ENCODE measurements around the gene CEP57L1.

The CEP57L1 gene

DNA sequence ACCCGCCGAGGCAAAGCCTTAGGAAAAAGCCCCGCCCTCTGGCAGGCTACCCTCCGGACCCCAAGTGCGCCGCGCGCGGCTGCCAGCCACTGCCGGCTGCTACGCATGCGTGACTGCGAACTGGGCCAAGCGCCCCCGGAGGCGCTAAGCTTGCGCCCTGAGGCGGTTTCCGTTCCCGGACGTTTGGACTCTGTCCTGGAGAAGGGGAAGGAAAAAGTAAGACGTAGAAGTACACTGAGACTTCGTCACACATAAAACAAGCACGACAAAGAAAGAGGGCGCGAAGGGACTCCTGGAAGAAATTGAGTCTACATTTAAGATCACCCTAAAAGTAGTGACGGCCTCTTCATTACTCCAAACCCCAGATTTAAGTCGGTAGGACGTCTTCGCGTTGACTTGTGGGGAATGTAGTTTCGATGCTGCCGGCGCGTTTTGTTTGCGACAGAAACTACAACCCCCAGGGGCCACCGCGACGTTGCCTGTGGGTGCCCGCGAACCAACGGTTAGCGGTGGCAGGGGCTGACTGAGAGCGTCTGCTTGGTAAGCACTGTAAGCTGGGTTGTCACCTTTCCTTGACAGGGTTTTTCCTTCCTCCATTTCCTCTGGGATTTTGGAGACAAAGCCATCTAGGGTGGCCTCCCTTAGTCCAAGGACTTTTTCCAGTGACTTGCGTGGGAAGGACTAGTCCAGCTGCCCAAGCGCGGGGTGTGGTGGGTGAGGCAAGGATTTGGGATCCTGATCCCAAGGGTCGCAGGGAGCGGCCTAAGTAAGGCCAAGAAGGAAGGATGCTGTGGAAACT is at the start of gene CEP57L1:
CEP57L1 (plus strand) TSS at position 472 of the 799 bp plus-strand sequence. CDS start 49,715 bp downstream, outside the sequence.
- peak; percentile 92 for DNase-seq (ENCODE audit: extremely low read depth, low read depth)
- TF ChIP-seq CTCF (IDR thresholded peaks at IDR 0.05; ENCODE audit: low read depth, low read length) = peak; percentile 12

DNA sequence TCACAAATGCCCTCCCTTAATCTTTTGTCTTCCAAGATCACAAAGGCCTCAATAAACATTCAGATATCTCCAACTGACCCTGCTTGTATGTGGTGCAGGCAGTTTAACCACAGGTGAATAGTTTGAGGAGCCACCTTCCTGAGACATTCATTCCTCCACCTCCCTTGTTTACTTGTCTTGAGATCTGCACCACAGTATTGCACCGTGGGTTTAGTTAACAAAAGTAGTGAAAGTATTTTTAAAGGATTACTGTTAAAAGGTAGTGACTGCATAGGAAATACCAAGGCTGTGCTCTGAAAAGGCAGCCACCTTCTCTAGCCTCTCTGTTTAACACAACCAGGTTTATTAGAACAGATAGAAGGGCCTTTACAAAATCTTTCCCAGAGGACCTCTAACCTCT is 47.1 kb upstream of the CEP57L1 start:
- no peak for DNase-seq (ENCODE audit: extremely low read depth, low read depth)
- no peak for TF ChIP-seq CTCF (IDR thresholded peaks at IDR 0.05; ENCODE audit: low read depth, low read length)

GRCh38 chr6:109048670-109049415 is 46.5 kb upstream of the CEP57L1 start:
- no peak for TF ChIP-seq CTCF (IDR thresholded peaks at IDR 0.05; ENCODE audit: low read depth, low read length)
- DNase-seq (ENCODE audit: extremely low read depth, low read depth) = no peak

DNA sequence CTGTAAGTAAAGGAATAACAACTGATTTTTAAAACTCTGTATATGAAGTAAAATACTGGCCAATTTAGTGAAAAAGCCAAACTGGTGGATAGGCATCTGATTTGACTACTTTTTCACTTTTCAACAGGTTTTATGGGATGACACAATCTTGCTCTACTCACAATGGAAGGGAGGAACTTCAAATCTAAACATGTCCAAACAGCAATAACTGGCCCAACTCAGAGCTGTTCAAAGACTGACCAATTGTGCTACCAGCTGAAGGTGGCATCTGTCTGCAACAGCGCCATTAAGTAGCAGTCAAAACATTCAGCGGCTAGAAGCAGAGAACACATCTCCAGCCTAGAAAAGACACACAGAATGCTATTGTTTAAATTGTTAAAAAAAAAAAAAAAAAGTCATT is 45.3 kb upstream of the CEP57L1 start:
- no peak for DNase-seq (ENCODE audit: extremely low read depth, low read depth)
- no peak for TF ChIP-seq CTCF (IDR thresholded peaks at IDR 0.05; ENCODE audit: low read depth, low read length)

- no peak for DNase-seq (ENCODE audit: extremely low read depth, low read depth)
These were observed 44.7 kb upstream of the CEP57L1 start for GRCh38 chr6:109050447-109051102.

DNA sequence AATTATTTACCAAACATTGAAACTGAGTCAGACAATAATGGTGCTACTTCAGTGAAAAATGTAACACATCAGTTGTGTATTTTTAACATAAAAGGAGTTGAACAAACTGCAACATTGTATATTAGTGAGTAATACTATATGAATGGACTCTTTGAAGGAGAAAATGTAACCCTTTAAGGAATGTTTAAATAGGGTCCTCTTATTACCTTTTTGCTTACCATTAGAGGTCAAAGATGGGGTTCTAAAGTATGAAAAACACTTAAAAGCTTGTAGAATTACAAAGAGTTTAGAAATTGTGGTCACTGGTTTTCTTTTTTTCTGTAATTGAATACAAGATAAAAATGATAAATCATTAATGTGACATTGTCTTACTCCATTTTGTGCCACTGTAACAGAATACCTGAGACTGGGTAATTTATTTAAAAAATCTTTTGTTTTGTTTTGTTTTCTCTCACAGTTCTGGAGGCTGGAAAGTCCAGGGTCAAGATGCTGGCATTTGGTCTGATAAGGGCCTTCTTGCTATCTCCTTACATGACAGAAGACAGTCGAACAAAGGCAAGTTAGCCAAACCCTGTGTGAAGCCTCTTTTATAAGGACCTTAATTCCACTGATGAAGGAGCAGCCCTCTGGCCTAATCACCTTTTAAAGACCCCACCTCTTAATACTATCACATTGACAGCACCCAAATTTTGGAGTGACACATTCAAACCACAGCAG is 43.8 kb upstream of the CEP57L1 start:
- no peak for TF ChIP-seq CTCF (IDR thresholded peaks at IDR 0.05; ENCODE audit: low read depth, low read length)
- no peak for DNase-seq (ENCODE audit: extremely low read depth, low read depth)

More at GRCh38 chr6:109050447-109051102, 44.7 kb upstream of the CEP57L1 start:
- TF ChIP-seq CTCF (IDR thresholded peaks at IDR 0.05; ENCODE audit: low read depth, low read length) = no peak
